BLaER1 treated with 17β-estradiol and CSF1 and Interleukin-3, amounts not matched to agents 10 nM and 100 nM (cell line): ENCODE results near the gene WIZ.

ENCODE experiments used
- H3K27ac ChIP-seq, 11 experiments: shearing (Covaris generic); formaldehyde crosslinking; 2 replicates each; pipeline ENCODE4 v1.8.1; 2022
- H3K27me3 ChIP-seq, 11 experiments: shearing (Covaris generic); formaldehyde crosslinking; 2 replicates each; pipeline ENCODE4 v1.8.1; 2022
- H3K36me3 ChIP-seq, 11 experiments: shearing (Covaris generic); formaldehyde crosslinking; 2 replicates each; pipeline ENCODE4 v1.8.1; 2022
- H3K4me1 ChIP-seq, 10 experiments: shearing (Covaris generic); formaldehyde crosslinking; 2 replicates each; pipeline ENCODE4 v1.8.1; 2022
- H3K4me2 ChIP-seq, 11 experiments: shearing (Covaris generic); formaldehyde crosslinking; 2 replicates each; pipeline ENCODE4 v1.8.1; 2022
- H3K4me3 ChIP-seq, 10 experiments: shearing (Covaris generic); formaldehyde crosslinking; 2 replicates each; pipeline ENCODE4 v1.8.1; 2022
- H3K9ac ChIP-seq, 11 experiments: shearing (Covaris generic); formaldehyde crosslinking; 2 replicates each; pipeline ENCODE4 v1.8.1; 2022
- H3K9me3 ChIP-seq, 11 experiments: shearing (Covaris generic); formaldehyde crosslinking; replicated peaks in 1 of 11; 2 replicates each; pipeline ENCODE4 v1.8.1; 2022
- H4K20me1 ChIP-seq, 11 experiments: shearing (Covaris generic); formaldehyde crosslinking; 2 replicates each; pipeline ENCODE4 v1.8.1; 2022
- Cebpa-rat ChIP-seq, 11 experiments: shearing (Covaris generic); IDR thresholded peaks; 2 replicates each; pipeline ENCODE4 v1.8.1; 2022

WIZ gene

DNA sequence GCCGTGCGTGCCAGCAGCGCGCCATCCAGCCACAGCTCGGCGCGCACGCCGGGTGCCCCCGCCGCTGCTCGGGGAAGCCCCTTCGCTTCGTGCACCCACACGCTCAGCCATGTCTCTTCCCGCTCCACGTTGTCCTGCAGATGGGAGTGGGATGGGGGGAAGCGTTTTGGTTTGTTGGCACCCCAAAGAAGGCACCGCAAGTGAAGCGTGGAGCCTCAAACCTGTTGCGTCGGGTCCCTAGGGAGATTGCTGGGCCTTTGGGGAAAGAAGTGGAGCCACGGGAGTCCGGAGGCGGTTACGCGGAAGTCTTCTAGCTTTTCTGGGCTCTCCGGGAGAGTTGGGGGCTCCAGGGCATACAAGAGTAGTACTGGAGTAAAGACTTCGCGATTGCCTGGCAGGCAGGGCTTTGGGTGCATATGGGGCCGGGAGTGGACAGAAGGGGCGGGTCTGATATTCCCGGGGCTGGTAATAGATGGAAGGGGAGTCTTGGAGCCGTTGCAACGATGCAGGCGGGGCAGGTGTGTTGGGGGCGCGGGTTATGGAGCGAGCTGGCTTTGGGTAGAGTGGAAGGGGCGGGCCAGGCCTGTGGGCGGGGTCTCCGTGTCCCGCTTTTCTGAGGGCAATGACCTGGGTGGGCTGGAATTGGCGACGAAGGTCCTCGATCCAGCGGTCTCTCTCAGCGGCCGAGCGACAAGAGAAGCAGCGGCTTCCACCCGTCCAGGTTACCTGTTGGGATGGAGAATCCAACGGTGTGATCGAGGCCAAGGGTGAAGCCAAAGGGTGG, 8.1 kb upstream of the WIZ start:
- Histone ChIP-seq H3K4me3 (no peak overlapping the region), H3K4me1 (peaks cover 15 to 42% (median 31%) of the 10 kb centered on the region in 10 experiments), H3K4me2 (peak overlapping the region in 6 of 11 experiments; percentile 25 to 64 (median 54); a peak in 11 of 22 replicates), H3K9me3 (peaks cover 0 to 7% (median 0%) of the 10 kb centered on the region in 11 experiments; a peak in 5 of 22 replicates), H3K27ac (peak overlapping the region in 1 of 11 experiments; percentile 16; a peak in 1 of 22 replicates), H3K27me3 (no peaks in the 10 kb centered on the region), H3K9ac (no peak overlapping the region; a peak in 1 of 22 replicates), H3K36me3 (peaks cover 16 to 98% (median 93%) of the 10 kb centered on the region in 11 experiments; a peak in 21 of 22 replicates), H4K20me1 (peaks cover 0 to 77% (median 8%) of the 10 kb centered on the region in 11 experiments; a peak in 8 of 22 replicates)
- TF ChIP-seq Cebpa-rat (IDR thresholded peaks at IDR 0.05): no peak

DNA sequence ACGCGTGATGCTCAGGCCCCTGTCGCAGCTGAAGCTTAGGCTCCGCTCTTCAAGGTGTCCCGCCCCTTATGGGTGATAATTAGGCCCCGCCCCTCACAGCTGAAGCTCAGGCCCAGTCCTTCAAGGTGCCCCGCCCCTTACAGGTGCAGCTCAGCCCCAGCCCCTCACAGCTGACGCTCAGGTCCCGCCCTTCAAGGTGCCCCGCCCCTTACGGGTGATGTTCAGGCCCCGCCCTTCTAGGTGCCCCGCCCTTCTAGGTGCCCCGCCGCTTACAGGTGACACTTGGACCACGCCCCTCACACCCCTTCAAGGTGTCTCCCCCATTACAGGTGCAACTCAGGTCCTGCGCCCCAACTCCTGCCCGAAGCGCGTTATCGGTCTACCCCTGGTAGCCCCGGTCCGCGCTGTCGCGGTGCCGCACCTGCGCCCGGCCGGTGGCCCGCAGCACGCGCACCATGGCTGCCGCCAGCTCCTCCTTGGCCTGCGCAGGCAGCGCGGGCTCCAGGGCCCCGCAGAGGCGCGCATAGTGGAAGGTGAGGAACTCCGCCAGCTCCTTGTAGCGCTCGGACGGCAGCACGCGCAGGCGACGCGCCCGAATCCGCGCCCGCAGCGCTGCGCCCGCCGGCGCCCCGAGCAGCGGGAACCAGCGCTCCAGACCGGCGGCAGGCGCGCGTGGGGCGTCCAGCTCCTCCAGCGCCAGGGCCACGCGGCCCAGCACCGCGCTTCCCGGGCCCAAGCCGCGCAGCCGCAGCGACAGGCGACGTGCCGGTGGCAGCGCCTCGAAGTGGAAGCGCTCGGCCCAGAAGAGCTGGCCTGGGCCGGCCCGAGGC, 7.3 kb upstream of the WIZ start:
- Histone ChIP-seq H4K20me1 (peaks cover 0 to 81% (median 8%) of the 10 kb centered on the region in 11 experiments; a peak in 9 of 22 replicates), H3K4me2 (peak overlapping the region in 5 of 11 experiments; percentile 53 to 64 (median 56); a peak in 9 of 22 replicates), H3K4me1 (peaks cover 7 to 38% (median 24%) of the 10 kb centered on the region in 10 experiments), H3K4me3 (no peak overlapping the region), H3K9ac (no peak overlapping the region), H3K27ac (peak overlapping the region in 1 of 11 experiments; percentile 16; a peak in 1 of 22 replicates), H3K9me3 (peaks cover 0 to 8% (median 0%) of the 10 kb centered on the region in 11 experiments; a peak in 5 of 22 replicates), H3K27me3 (no peaks in the 10 kb centered on the region), H3K36me3 (peaks cover 16 to 98% (median 95%) of the 10 kb centered on the region in 11 experiments; a peak in 21 of 22 replicates)
- TF ChIP-seq Cebpa-rat (IDR thresholded peaks at IDR 0.05): no peak

DNA sequence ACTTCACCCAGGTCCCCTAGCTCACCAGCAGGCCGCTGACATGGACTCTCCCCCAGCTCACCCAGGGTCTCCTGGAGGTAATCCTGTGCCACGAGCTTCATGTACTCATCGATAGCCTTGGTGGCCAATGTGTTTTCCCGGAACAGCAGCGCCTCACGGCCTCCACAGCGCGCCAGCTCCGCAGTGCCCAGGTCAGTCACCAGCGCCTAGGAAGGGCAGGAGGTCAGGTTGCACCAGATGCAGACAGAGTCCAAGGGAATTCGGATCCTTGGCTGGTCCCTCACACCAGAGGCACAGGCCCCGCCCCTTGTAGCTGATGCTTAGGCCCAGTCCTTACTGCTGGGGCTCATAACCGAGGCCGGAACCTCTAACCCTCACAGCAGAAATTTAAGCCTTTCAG, 6.7 kb upstream of the WIZ start:
- Histone ChIP-seq H3K9ac (no peak overlapping the region), H3K36me3 (peaks cover 16 to 97% (median 95%) of the 10 kb centered on the region in 11 experiments; a peak in 21 of 22 replicates), H3K27ac (no peak overlapping the region), H3K9me3 (peaks cover 0 to 8% (median 0%) of the 10 kb centered on the region in 11 experiments; a peak in 5 of 22 replicates), H4K20me1 (peaks cover 0 to 85% (median 8%) of the 10 kb centered on the region in 11 experiments; a peak in 9 of 22 replicates), H3K4me2 (no peak overlapping the region), H3K4me3 (no peak overlapping the region), H3K4me1 (peaks cover under 1 to 33% (median 17%) of the 10 kb centered on the region in 10 experiments; a peak in 18 of 20 replicates), H3K27me3 (no peaks in the 10 kb centered on the region)
- TF ChIP-seq Cebpa-rat (IDR thresholded peaks at IDR 0.05): no peak

DNA sequence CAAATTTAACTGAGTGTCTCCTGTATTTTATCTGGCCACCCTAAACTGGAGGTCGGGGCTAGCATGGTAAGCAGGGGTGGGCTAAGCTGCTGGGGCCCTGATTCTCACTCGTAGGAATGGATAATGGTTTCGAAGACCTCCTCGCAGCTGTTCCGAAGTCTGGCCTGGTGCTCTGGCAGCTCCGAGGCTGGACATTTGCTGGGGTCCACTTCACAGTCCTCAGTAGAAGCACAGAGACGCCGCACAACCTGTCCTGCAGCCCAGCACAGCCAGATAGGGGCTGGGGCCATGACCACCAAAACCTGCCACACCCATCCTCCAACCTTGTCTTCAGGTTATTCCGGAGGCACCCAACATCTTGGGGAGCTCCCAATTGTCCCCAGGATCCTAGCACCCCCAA, 6.2 kb upstream of the WIZ start:
- peaks cover 0 to 85% (median 8%) of the 10 kb centered on the region in 11 experiments; a peak in 9 of 22 replicates for H4K20me1 ChIP-seq
- no peak overlapping the region for H3K4me2 ChIP-seq
- peaks cover 0 to 8% (median 0%) of the 10 kb centered on the region in 11 experiments; a peak in 5 of 22 replicates for H3K9me3 ChIP-seq
- peaks cover 16 to 97% (median 93%) of the 10 kb centered on the region in 11 experiments; a peak in 21 of 22 replicates for H3K36me3 ChIP-seq
- H3K4me1 ChIP-seq: peaks cover 0 to 33% (median 13%) of the 10 kb centered on the region in 10 experiments; a peak in 15 of 20 replicates
- no peak overlapping the region for H3K27ac ChIP-seq
- no peaks in the 10 kb centered on the region for H3K27me3 ChIP-seq
- no peak overlapping the region for H3K4me3 ChIP-seq
- H3K9ac ChIP-seq: no peak overlapping the region
- TF ChIP-seq Cebpa-rat (IDR thresholded peaks at IDR 0.05): no peak

DNA sequence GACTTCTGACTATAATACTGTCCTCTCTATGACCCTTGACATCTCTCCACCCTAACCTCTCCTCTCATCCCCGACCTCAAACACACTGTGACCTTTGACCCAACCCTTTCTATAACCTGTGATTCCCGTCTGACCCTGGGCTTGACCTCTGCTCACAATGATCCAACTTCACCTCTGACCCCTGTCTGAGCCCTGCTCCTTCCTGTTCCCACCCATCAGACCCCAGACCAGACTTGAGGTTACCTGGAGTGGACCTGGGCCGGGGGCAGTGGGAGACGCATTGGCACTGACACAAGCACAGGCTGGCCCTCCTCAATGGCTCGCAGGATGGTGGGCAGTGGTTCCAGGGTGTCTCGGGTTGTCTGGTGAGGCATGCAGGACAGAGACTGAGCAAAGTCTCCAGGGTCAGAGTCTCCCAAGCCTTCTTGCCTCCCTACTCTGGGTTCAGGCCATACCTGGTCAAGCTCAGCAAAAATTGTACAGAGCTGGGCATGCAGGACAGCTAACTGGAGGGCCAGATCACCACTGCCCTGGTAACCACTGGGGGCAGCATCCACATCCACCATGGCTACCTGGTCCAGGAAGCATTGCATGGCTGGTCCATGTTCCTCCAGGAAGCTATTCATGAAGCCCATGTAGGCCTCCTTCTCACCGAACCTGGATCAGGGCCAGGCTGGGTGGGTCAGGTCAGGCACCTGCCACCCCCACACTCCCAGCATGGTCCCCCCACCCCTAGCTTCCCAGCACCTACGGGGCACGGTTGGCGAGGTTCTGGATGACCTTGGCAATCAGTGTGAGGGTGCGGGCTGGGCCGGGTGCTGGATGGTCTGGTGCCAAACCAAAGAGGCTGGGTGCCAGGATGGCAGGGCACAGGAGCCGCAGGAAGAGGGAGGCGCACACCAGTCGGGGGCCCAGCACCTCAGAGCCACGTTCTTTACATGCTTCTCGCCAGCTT, 4.4 kb upstream of the WIZ start:
- no peak for TF ChIP-seq Cebpa-rat (IDR thresholded peaks at IDR 0.05)
- H3K27me3 ChIP-seq: no peaks in the 10 kb centered on the region
- no peak overlapping the region for H3K4me3 ChIP-seq
- peaks cover 0 to 8% (median 0%) of the 10 kb centered on the region in 11 experiments; a peak in 5 of 22 replicates for H3K9me3 ChIP-seq
- no peak overlapping the region for H3K4me2 ChIP-seq
- H4K20me1 ChIP-seq: peaks cover 0 to 74% (median 8%) of the 10 kb centered on the region in 11 experiments; a peak in 10 of 22 replicates
- peaks cover 16 to 80% (median 75%) of the 10 kb centered on the region in 11 experiments; a peak in 21 of 22 replicates for H3K36me3 ChIP-seq
- no peak overlapping the region for H3K27ac ChIP-seq
- no peak overlapping the region for H3K9ac ChIP-seq
- H3K4me1 ChIP-seq: peaks cover 0 to 39% (median 14%) of the 10 kb centered on the region in 10 experiments; a peak in 17 of 20 replicates

GRCh38 chr19:15453091-15453578, 3.4 kb upstream of the WIZ start:
- TF ChIP-seq Cebpa-rat (IDR thresholded peaks at IDR 0.05): no peak
- Histone ChIP-seq H3K4me2 (peak overlapping the region in 1 of 11 experiments; percentile 1; a peak in 2 of 22 replicates), H4K20me1 (peaks cover 0 to 68% (median 8%) of the 10 kb centered on the region in 11 experiments; a peak in 10 of 22 replicates), H3K36me3 (peaks cover 16 to 72% (median 64%) of the 10 kb centered on the region in 11 experiments; a peak in 21 of 22 replicates), H3K9ac (no peak overlapping the region), H3K4me1 (peaks cover 0 to 46% (median 21%) of the 10 kb centered on the region in 10 experiments; a peak in 17 of 20 replicates), H3K9me3 (peaks cover 0 to 8% (median 0%) of the 10 kb centered on the region in 11 experiments; a peak in 5 of 22 replicates), H3K4me3 (no peak overlapping the region), H3K27me3 (no peaks in the 10 kb centered on the region), H3K27ac (no peak overlapping the region)
